Measurements from ENCODE around the gene KIZ.
A peak's percentile ranks its signal among the peaks of the same experiment; 100 is the strongest.
"Not testable (repeated sequence)": the region's sequence is repeated elsewhere in the genome, so short reads cannot be mapped to it uniquely, and the experiment has no call there.

Gene KIZ

GRCh38 chr20:21139881-21140566 is 14.1 kb downstream of the KIZ start:
- FAIRE-seq: no peak

- FAIRE-seq: no peak
Observed at GRCh38 chr20:21141825-21142224, 15.9 kb downstream of the KIZ start.

- no peak for FAIRE-seq
Observed at GRCh38 chr20:21143194-21143890, 17.5 kb downstream of the KIZ start.

- FAIRE-seq: no peak
Observed at GRCh38 chr20:21145424-21145823, 19.5 kb downstream of the KIZ start.

GRCh38 chr20:21146215-21146614 is 20.3 kb downstream of the KIZ start:
- no peak for FAIRE-seq

GRCh38 chr20:21147593-21147992 is 21.7 kb downstream of the KIZ start:
- no peak for FAIRE-seq

- no peak for FAIRE-seq
Observed at GRCh38 chr20:21149344-21149743, 23.5 kb downstream of the KIZ start.

- no peak for FAIRE-seq
Observed at GRCh38 chr20:21151791-21152190, 25.9 kb downstream of the KIZ start.

GRCh38 chr20:21154692-21155091 is 28.8 kb downstream of the KIZ start:
- FAIRE-seq: no peak

GRCh38 chr20:21155268-21155667 is 29.4 kb downstream of the KIZ start:
- FAIRE-seq: no peak

GRCh38 chr20:21156266-21156665 is 30.4 kb downstream of the KIZ start:
- no peak for FAIRE-seq

GRCh38 chr20:21157006-21157405 is 31.1 kb downstream of the KIZ start:
- no peak for FAIRE-seq

GRCh38 chr20:21159658-21160380 is 33.9 kb downstream of the KIZ start:
- FAIRE-seq: no peak

GRCh38 chr20:21161926-21162325 is 36.0 kb downstream of the KIZ start:
- no peak for FAIRE-seq

- no peak for FAIRE-seq
Observed at GRCh38 chr20:21162631-21163030, 36.7 kb downstream of the KIZ start.

- no peak for FAIRE-seq
Observed at GRCh38 chr20:21166801-21167200, 40.9 kb downstream of the KIZ start.

GRCh38 chr20:21167261-21167660 is 41.4 kb downstream of the KIZ start:
- FAIRE-seq: no peak

GRCh38 chr20:21168061-21168460 is 42.2 kb downstream of the KIZ start:
- not testable (repeated sequence) for FAIRE-seq

GRCh38 chr20:21172626-21173025 is 46.7 kb downstream of the KIZ start:
- no peak for FAIRE-seq

GRCh38 chr20:21173485-21173884 is 47.6 kb downstream of the KIZ start:
- FAIRE-seq: peak; percentile 21

GRCh38 chr20:21174516-21175239 is 48.8 kb downstream of the KIZ start:
- FAIRE-seq: peak; percentile 93

- FAIRE-seq: no peak
Observed at GRCh38 chr20:21175433-21175832, 49.6 kb downstream of the KIZ start.

GRCh38 chr20:21177767-21178166 is 51.9 kb downstream of the KIZ start:
- FAIRE-seq: no peak

Data from endometrium (tissue), 2 donors.